Measurements from ENCODE around the gene AMH. TPM values are rescaled to one million over a fixed set of nuclear protein-coding genes. Genes with fewer than 3 reads are reported as not detected.
"Not testable (repeated sequence)": the region's sequence is repeated elsewhere in the genome, so short reads cannot be mapped to it uniquely, and the experiment has no call there.

AMH gene
- 1 to 10 TPM; 2.6 to 4.0 TPM for total RNA-seq

GRCh38 chr19:2249010-2249866 lies at the start of gene AMH:
TSS of gene AMH (plus strand) at chr19:2249323. CDS start at chr19:2249333, 10 bp downstream.
- H3K4me3 Mint-ChIP-seq, result no peak within 1 kb of the TSS
- CTCF ChIA-PET, result no interaction called here
- intact Hi-C loops (cut with micrococcal nuclease), result no loop called here
- H3K27me3 Mint-ChIP-seq (ENCODE audit: low read depth), result peaks cover 12% of the 10 kb centered on the region
- no peaks in the 10 kb centered on the region for H3K9me3 Mint-ChIP-seq
- peaks cover 14% of the 10 kb centered on the region for H3K4me1 Mint-ChIP-seq (ENCODE audit: low read depth)
- DNase-seq, result no peak
- no peak within 1 kb of the TSS for H3K27ac Mint-ChIP-seq
- peaks cover 11% of the 10 kb centered on the region for H3K36me3 Mint-ChIP-seq (ENCODE audit: low read depth)

GRCh38 chr19:2199861-2200623 lies 49.1 kb upstream of the AMH start:
- peaks cover 8% of the 10 kb centered on the region for H3K36me3 Mint-ChIP-seq (ENCODE audit: low read depth)
- no peak overlapping the region for H3K27ac Mint-ChIP-seq
- CTCF ChIA-PET, result interaction anchor here (0.8 kb wide), 1 partner anchor 13 kb away, joined by 3 read pairs; no protein-coding TSS in a partner anchor
- H3K4me3 Mint-ChIP-seq, result no peak overlapping the region
- H3K4me1 Mint-ChIP-seq (ENCODE audit: low read depth), result peaks cover 2% of the 10 kb centered on the region
- H3K27me3 Mint-ChIP-seq (ENCODE audit: low read depth), result no peaks in the 10 kb centered on the region
- no peak for DNase-seq
- H3K9me3 Mint-ChIP-seq, result no peaks in the 10 kb centered on the region
- intact Hi-C loops (cut with micrococcal nuclease), result no loop called here

- not testable (repeated sequence) for H3K4me3 Mint-ChIP-seq; H3K4me1 Mint-ChIP-seq (ENCODE audit: low read depth); H3K27ac Mint-ChIP-seq
Measured at GRCh38 chr19:2200624-2201294, 48.4 kb upstream of the AMH start.

GRCh38 chr19:2201473-2202148 lies 47.5 kb upstream of the AMH start:
- no peak overlapping the region for H3K27ac Mint-ChIP-seq
- CTCF ChIA-PET, result no interaction called here
- no peaks in the 10 kb centered on the region for H3K27me3 Mint-ChIP-seq (ENCODE audit: low read depth)
- no peak for DNase-seq
- peaks cover 2% of the 10 kb centered on the region for H3K4me1 Mint-ChIP-seq (ENCODE audit: low read depth)
- H3K9me3 Mint-ChIP-seq, result no peaks in the 10 kb centered on the region
- H3K4me3 Mint-ChIP-seq, result no peak overlapping the region
- intact Hi-C loops (cut with micrococcal nuclease), result no loop called here
- peaks cover 10% of the 10 kb centered on the region for H3K36me3 Mint-ChIP-seq (ENCODE audit: low read depth)

More at GRCh38 chr19:2200624-2201294, 48.4 kb upstream of the AMH start:
- H3K9me3 Mint-ChIP-seq; DNase-seq; CTCF ChIA-PET; H3K27me3 Mint-ChIP-seq (ENCODE audit: low read depth); intact Hi-C loops (cut with micrococcal nuclease); H3K36me3 Mint-ChIP-seq (ENCODE audit: low read depth): not testable (repeated sequence)

GRCh38 chr19:2202366-2202765 lies 46.8 kb upstream of the AMH start:
- H3K36me3 Mint-ChIP-seq (ENCODE audit: low read depth), result peaks cover 10% of the 10 kb centered on the region
- intact Hi-C loops (cut with micrococcal nuclease), result no loop called here
- DNase-seq, result no peak
- H3K4me1 Mint-ChIP-seq (ENCODE audit: low read depth), result no peaks in the 10 kb centered on the region
- no peak overlapping the region for H3K4me3 Mint-ChIP-seq
- no peaks in the 10 kb centered on the region for H3K9me3 Mint-ChIP-seq
- CTCF ChIA-PET, result no interaction called here
- H3K27ac Mint-ChIP-seq, result no peak overlapping the region
- H3K27me3 Mint-ChIP-seq (ENCODE audit: low read depth), result no peaks in the 10 kb centered on the region

GRCh38 chr19:2207008-2207407 lies 42.1 kb upstream of the AMH start:
- Mint-ChIP-seq H3K36me3 (ENCODE audit: low read depth) (peaks cover 19% of the 10 kb centered on the region), H3K27ac (no peak overlapping the region), H3K9me3 (no peaks in the 10 kb centered on the region), H3K4me3 (no peak overlapping the region), H3K4me1 (ENCODE audit: low read depth) (no peaks in the 10 kb centered on the region), H3K27me3 (ENCODE audit: low read depth) (no peaks in the 10 kb centered on the region)
- CTCF ChIA-PET, result no interaction called here
- no peak for DNase-seq
- intact Hi-C loops (cut with micrococcal nuclease), result no loop called here

- DNase-seq, result peak; percentile 25
- H3K9me3 Mint-ChIP-seq, result no peaks in the 10 kb centered on the region
Measured at GRCh38 chr19:2207991-2208860, 40.9 kb upstream of the AMH start.

GRCh38 chr19:2208975-2209374 lies 40.1 kb upstream of the AMH start:
- H3K27ac Mint-ChIP-seq, result no peak overlapping the region
- CTCF ChIA-PET, result interaction anchor here (0.6 kb wide), 1 partner anchor 54 kb away, joined by 4 read pairs; no protein-coding TSS in a partner anchor
- H3K27me3 Mint-ChIP-seq (ENCODE audit: low read depth), result no peaks in the 10 kb centered on the region
- H3K4me3 Mint-ChIP-seq, result no peak overlapping the region
- H3K4me1 Mint-ChIP-seq (ENCODE audit: low read depth), result peaks cover 4% of the 10 kb centered on the region
- no peaks in the 10 kb centered on the region for H3K9me3 Mint-ChIP-seq
- DNase-seq, result no peak
- peaks cover 26% of the 10 kb centered on the region for H3K36me3 Mint-ChIP-seq (ENCODE audit: low read depth)
- intact Hi-C loops (cut with micrococcal nuclease), result no loop called here

More at GRCh38 chr19:2207991-2208860, 40.9 kb upstream of the AMH start:
- Mint-ChIP-seq H3K4me1 (ENCODE audit: low read depth) (no peaks in the 10 kb centered on the region), H3K27me3 (ENCODE audit: low read depth) (no peaks in the 10 kb centered on the region), H3K36me3 (ENCODE audit: low read depth) (peaks cover 25% of the 10 kb centered on the region), H3K27ac (no peak overlapping the region), H3K4me3 (no peak overlapping the region)
- intact Hi-C loops (cut with micrococcal nuclease), result no loop called here
- CTCF ChIA-PET, result interaction anchor here (0.6 kb wide), 1 partner anchor 53 kb away, joined by 4 read pairs; no protein-coding TSS in a partner anchor

GRCh38 chr19:2209408-2209807 lies 39.7 kb upstream of the AMH start:
- CTCF ChIA-PET, result interaction anchor here (0.6 kb wide), 1 partner anchor 54 kb away, joined by 4 read pairs; no protein-coding TSS in a partner anchor
- peaks cover 6% of the 10 kb centered on the region for H3K4me1 Mint-ChIP-seq (ENCODE audit: low read depth)

GRCh38 chr19:2210206-2210605 lies 38.9 kb upstream of the AMH start:
- H3K27me3 Mint-ChIP-seq (ENCODE audit: low read depth), result no peaks in the 10 kb centered on the region
- H3K27ac Mint-ChIP-seq, result no peak overlapping the region
- CTCF ChIA-PET, result no interaction called here
- H3K4me1 Mint-ChIP-seq (ENCODE audit: low read depth), result peaks cover 11% of the 10 kb centered on the region
- no peak for DNase-seq
- H3K4me3 Mint-ChIP-seq, result no peak overlapping the region
- intact Hi-C loops (cut with micrococcal nuclease), result no loop called here
- H3K9me3 Mint-ChIP-seq, result no peaks in the 10 kb centered on the region
- peaks cover 26% of the 10 kb centered on the region for H3K36me3 Mint-ChIP-seq (ENCODE audit: low read depth)

More at GRCh38 chr19:2209408-2209807, 39.7 kb upstream of the AMH start:
- H3K9me3 Mint-ChIP-seq, result no peaks in the 10 kb centered on the region
- intact Hi-C loops (cut with micrococcal nuclease), result no loop called here
- no peak overlapping the region for H3K4me3 Mint-ChIP-seq
- no peak overlapping the region for H3K27ac Mint-ChIP-seq
- H3K36me3 Mint-ChIP-seq (ENCODE audit: low read depth), result peaks cover 24% of the 10 kb centered on the region
- no peaks in the 10 kb centered on the region for H3K27me3 Mint-ChIP-seq (ENCODE audit: low read depth)
- no peak for DNase-seq

GRCh38 chr19:2210987-2211740 lies 38.0 kb upstream of the AMH start:
- Mint-ChIP-seq H3K27ac (no peak overlapping the region), H3K4me1 (ENCODE audit: low read depth) (peaks cover 15% of the 10 kb centered on the region), H3K4me3 (no peak overlapping the region), H3K9me3 (no peaks in the 10 kb centered on the region), H3K36me3 (ENCODE audit: low read depth) (peaks cover 30% of the 10 kb centered on the region), H3K27me3 (ENCODE audit: low read depth) (no peaks in the 10 kb centered on the region)
- no peak for DNase-seq
- intact Hi-C loops (cut with micrococcal nuclease), result no loop called here
- CTCF ChIA-PET, result no interaction called here
